ENCODE measurements around the gene CAMKMT.

The CAMKMT gene

DNA sequence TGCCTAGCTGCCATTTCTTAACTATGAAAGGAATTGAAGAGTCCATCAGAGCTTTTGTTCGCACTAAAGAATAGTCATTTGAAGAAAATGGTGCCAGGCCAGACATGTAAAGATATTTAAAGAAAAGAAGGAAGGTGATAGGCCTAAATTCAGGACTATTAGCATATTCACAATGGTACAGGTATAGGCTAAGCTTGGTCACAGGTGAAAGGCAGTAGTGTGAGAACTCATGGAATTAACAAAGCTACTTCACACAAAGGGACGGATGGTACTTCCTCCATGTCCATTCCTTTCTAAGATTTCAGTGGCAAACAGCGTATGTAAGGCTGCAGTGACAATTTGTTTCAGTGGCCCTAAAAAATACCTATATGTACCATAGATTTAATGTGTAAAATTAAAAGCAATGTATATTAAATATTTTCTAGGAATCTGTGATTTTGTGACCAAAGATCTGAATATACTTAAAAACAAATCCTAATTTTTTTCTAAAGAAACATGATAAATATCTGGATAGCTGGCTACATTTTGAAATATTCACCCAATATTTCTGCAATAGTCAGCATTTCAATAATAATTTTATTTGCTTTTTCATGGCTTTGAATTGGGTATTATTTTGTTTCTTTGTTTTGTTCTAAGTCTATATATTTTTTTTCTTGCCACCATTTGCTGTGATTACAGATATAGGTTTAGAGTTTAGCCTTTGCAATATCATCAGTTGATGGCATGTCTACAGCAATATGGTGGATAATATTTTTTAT, 116.1 kb downstream of the CAMKMT start:
- DNase-seq (ENCODE audit: low read depth, low spot score): no peak
- in situ Hi-C loops (cut with HindIII; ENCODE audit: low sequenced_read_pairs): no loop called here
- no peak overlapping the region for H3K4me3 ChIP-seq (ENCODE audit: low read depth, low read length)
- no peak for TF ChIP-seq CTCF (IDR thresholded peaks at IDR 0.05; ENCODE audit: low read depth, low read length)

DNA sequence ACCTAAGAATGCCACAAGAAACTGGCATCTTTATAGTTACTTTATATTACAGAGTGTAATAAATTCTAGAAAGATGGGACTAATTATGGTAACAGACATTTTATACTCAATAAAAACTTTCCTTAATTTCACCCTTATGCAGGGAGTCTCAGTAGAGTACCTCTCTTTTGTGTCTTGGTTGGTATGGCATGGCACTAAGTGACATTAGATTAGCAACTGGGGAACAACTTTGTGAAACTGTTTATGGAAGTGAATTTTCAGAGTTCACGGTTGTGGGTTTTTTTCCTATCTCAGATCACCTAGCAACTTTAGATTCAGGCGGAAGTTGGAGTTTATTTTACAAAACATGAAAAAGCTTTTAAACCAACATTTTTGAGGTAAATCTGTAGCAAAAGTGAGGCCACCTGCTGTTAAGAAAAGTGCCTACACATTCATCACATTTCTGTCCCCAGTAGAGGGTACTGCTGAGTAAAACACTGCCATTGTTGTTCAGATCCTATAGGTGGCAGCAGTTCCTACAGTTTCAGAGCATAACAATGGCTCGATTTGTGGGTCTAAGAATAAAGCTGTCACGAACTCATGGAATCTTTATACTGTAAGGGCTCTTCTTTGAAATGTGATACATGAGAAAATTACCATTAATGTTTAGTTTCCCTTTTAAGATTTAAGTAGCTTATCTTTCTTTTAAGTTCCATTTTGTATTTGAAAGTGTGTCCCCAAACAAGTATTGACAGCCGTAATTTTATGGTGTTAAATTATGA, 117.6 kb downstream of the CAMKMT start:
- TF ChIP-seq CTCF (IDR thresholded peaks at IDR 0.05; ENCODE audit: low read depth, low read length): peak; percentile 100
- peak; percentile 87 for DNase-seq (ENCODE audit: low read depth, low spot score)
- in situ Hi-C loops (cut with HindIII; ENCODE audit: low sequenced_read_pairs): no loop called here
- no peak overlapping the region for H3K4me3 ChIP-seq (ENCODE audit: low read depth, low read length)

DNA sequence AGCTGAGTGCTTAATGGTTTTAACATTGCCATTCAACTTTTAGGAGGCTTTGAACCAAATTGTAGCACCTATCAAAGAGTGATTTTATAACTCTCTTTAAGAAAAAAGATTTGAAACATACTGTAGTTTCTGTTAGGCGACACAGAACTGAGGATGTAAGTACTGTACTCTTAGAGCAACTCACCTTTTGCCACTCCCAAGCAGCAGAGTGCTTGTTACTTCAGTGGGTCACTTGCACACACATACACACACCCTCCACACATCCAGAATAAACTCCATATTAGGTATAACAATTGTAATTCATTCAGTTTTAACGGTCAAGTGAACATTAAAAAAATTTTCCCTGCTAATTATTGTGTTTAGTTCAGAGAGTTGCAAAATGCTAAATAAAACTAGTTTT, 118.3 kb downstream of the CAMKMT start:
- no peak overlapping the region for H3K4me3 ChIP-seq (ENCODE audit: low read depth, low read length)
- no peak for TF ChIP-seq CTCF (IDR thresholded peaks at IDR 0.05; ENCODE audit: low read depth, low read length)
- DNase-seq (ENCODE audit: low read depth, low spot score): no peak
- in situ Hi-C loops (cut with HindIII; ENCODE audit: low sequenced_read_pairs): no loop called here

DNA sequence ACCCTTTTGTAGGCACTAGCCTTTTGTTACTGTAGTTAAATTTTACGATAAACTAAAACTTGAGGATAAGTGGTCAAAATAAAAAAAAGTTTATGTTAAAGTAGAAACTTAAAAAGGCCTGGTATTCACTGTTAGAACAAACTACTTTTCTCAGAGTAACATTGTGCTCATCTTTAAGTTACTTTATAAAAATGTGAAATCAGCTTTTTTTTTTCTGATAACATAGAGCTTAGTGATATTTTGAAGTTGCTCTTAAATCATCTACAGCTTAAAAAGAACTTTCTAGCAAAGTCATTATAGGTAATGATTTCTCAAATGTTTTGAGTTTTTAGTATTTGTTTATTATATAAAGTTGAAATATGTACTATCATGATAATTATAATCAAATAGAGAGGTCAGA, 125.3 kb downstream of the CAMKMT start:
- DNase-seq (ENCODE audit: low read depth, low spot score): no peak
- H3K4me3 ChIP-seq (ENCODE audit: low read depth, low read length): no peak overlapping the region
- in situ Hi-C loops (cut with HindIII; ENCODE audit: low sequenced_read_pairs): no loop called here
- no peak for TF ChIP-seq CTCF (IDR thresholded peaks at IDR 0.05; ENCODE audit: low read depth, low read length)

DNA sequence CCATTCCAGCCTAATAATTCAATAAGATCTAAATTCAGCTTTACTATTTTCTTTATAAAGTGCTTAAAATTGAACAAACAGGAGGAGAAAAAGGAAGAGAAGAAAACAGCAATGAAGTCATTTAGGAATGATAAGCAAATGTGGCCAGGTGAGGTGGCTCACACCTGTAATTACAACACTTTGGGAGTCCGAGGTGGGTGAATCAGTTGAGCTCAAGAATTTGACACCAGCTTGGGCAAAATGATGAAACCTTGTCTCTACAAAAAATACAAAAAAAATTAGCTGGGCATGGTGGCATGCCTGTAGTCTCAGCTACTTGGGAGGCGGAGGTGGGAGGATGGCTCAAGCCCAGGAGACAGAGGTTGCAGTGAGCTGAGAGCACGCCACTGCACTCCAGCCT, 129.0 kb downstream of the CAMKMT start:
- in situ Hi-C loops (cut with HindIII; ENCODE audit: low sequenced_read_pairs): no loop called here

DNA sequence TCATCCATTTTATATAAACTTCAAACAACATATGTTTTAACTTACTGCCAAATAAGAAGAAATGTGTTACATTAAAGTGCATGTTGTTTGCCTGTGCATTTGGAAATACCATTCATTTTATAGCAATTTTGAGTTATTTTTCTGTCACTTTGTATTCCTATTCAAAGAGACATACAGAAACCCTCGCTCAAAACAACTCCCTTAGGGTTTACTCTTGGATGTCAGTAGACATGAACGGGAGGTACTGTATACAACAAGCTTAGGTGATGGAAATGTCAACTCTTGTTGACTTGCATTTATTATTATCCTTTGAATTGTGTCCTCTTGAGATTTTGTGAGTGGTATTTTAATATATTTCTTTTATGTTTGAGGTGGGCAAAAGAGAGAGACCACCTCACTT, 132.3 kb downstream of the CAMKMT start:
- in situ Hi-C loops (cut with HindIII; ENCODE audit: low sequenced_read_pairs): no loop called here
- no peak for DNase-seq (ENCODE audit: low read depth, low spot score)
- H3K4me3 ChIP-seq (ENCODE audit: low read depth, low read length): no peak overlapping the region
- TF ChIP-seq CTCF (IDR thresholded peaks at IDR 0.05; ENCODE audit: low read depth, low read length): no peak

More for the DNA sequence above, 129.0 kb downstream of the CAMKMT start:
- H3K4me3 ChIP-seq (ENCODE audit: low read depth, low read length): no peak overlapping the region
- no peak for DNase-seq (ENCODE audit: low read depth, low spot score)
- TF ChIP-seq CTCF (IDR thresholded peaks at IDR 0.05; ENCODE audit: low read depth, low read length): no peak

Data from astrocyte of the spinal cord (primary cell).